ENCODE data around the gene NAGS.
"Not testable (repeated sequence)": the region's sequence is repeated elsewhere in the genome, so short reads cannot be mapped to it uniquely, and the experiment has no call there.

The NAGS gene

DNA sequence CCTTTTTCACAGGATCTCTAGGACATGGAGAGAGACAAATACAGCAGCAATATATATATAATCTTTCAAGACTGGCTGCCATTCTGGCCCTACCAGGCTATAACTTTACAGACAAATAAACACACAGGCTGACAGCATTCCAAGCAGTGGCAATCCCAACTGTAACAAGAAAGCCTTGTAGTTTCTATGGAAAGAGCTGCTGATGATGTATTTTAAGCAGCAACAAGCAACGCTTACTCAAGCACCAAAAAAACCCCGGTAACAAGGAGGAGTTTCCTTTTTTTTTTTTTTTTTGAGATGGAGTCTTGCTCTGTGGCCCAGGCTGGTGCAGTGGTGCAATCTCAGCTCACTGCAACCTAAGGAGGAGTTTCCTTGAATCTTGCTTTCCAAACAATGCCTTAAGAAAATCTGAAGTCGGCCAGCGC, 38.9 kb downstream of the NAGS start:
- DNase-seq, result no peak

DNA sequence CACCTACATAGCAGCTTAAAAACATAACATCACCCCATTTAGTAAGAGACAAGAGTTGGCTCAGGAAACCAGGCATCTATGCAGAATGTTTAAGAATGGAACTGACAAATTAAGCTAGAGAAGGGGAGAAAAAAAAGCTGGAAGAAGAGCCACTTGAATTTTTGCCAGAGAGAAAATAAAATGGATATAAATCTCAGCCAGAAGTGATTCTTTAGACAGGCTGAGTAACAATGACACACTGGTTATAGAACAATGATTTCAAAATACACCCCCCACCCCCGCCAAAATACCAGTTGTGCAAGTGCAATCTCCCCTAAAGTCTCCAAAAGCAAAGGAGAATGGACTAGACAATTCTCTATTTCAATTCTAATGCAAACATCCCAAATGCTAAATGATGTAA, 39.6 kb downstream of the NAGS start:
- peak; percentile 69 for DNase-seq

DNA sequence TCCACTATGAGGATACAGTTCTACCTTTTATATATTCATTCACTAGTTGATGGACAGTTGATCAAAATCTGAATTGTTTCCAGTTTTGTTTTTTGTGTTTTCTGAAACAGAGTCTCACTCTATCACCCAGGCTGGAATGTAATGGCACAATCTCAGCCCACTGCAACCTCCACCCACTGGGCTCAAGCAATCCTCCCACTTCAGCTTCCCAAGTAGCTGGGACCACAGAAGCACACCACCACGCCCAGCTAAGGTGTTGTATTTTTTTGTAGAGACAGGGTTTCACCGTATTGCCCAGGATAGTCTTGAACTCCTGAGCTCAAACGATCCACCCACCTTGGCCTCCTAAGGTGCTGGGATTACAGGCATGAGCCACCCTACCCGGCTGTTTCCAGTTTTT, 41.1 kb downstream of the NAGS start:
- no peak for DNase-seq

DNA sequence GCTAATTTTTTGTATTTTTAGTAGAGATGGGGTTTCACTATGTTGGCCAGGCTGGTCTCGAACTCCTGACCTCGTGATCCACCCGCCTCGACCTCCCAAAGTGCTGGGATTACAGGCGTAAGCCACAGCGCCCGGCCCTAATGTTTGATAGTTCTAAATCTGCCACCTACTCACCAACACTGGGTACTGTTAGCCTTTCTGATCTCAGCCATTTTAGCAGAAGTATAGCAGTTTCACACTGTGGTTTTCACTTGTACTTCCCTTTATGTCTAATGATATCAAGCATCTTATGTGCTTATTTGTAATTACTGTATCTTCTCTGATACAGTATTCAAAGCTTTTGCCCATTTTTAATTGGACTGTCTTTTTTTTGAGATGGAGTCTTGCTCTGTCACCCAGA, 42.5 kb downstream of the NAGS start:
- not testable (repeated sequence) for DNase-seq

DNA sequence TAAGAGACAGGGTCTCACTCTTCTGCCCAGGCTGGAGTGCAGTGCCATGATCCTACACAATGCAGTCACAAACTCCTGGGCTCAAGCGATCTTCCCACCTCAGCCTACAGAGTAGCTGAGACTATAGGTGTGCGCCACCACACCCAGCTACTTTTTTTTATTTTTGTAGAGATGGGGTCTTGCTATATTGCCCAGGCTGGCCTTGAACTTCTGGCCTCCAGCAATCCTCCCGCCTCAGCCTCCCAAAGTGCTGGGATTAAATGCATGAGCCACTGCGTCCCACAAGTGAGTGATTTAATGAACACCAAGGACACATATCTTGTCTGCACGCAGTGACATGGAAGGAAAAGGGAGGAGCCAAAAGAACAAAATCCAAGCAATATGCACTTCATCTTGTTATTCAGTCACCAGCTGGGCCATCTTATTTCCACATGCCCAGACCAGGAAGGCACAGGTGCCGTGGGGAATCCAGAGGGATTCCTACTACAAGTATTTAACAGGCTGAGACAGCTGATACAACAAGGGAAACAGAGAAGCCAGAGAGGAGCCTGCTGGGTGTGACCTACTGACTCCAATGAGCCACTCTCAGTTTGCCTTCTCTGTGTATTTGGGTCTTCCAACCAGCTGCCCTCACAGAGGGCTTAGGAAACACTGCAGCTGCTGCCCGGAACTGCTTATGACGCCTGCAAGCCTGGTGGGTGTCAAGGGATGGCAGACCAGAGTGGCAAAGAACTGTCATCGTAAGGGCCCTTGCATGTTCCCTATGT, 45.1 kb downstream of the NAGS start:
- no peak for DNase-seq

DNA sequence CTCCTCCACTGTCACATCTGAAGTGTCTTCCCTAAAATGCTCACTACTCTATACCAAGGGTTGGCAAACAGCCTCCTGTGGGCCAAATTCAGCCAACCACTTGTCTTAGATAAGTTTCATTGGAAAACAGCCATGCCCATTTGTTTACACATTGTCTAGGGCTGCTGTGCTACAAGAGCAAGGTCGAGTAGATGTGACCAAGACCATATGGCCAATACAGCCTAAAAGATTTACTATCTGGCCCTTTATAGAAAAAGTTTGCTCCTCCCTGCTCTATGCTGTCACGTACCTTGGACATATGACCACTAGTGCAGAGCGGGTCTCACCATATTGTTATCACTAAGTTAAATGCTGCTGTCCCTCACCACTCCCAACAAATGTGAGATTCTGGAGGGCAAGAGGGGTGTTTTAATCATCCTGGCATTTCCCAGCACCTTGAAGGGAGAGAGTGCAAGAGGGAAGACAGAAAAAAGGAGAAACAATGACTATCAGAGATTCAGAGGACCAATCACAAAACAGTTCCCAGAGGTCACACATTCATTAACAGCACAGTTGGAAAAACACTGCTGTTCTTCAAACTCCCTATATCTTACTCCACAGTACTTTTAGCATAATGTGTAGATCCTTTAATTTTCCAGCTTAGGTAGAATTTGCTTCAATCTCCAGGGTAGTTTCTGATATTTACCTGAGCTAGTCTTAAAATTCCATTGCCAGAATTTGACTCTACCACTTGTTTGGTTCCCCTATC, 48.9 kb downstream of the NAGS start:
- DNase-seq, result no peak

Data from fibroblast of upper back skin (primary cell).